Neural progenitor cell (in vitro differentiated cells): ENCODE data around the gene ADCY2. TPM values are rescaled to one million over a fixed set of nuclear protein-coding genes. Genes with fewer than 3 reads are reported as not detected.
A peak's percentile ranks its signal among the peaks of the same experiment; 100 is the strongest.

ENCODE experiments used
- DNase-seq: peaks from one replicate; pipeline ENCODE4 v3.0.0-alpha.2; 2016; ENCODE audit warnings: low spot score
- H2AFZ ChIP-seq: fragments of 200-600 bp; sonication (generic); replicated peaks from 2 replicates; pipeline ENCODE4 v1.6.1; 2016; ENCODE audit warnings: antibody characterized with exemption
- H3F3A ChIP-seq: fragments of 200-600 bp; sonication (generic); 2 replicates; pipeline ENCODE4 v1.6.1; 2016; ENCODE audit warnings: antibody characterized with exemption, low read depth
- H3K27ac ChIP-seq: fragments of 200-600 bp; sonication (generic); 2 replicates; pipeline ENCODE4 v1.5.1; 2016; ENCODE audit warnings: mild to moderate bottlenecking
- H3K27me3 ChIP-seq: fragments of 200-600 bp; sonication (generic); 2 replicates; pipeline ENCODE4 v1.6.1; 2016; ENCODE audit warnings: mild to moderate bottlenecking, moderate library complexity
- H3K36me3 ChIP-seq: fragments of 200-600 bp; sonication (generic); 2 replicates; pipeline ENCODE4 v1.5.1; 2016
- H3K4me1 ChIP-seq: fragments of 200-600 bp; sonication (generic); 2 replicates; pipeline ENCODE4 v1.6.1; 2016; ENCODE audit warnings: mixed run types
- H3K4me2 ChIP-seq: fragments of 200-600 bp; sonication (generic); 2 replicates; pipeline ENCODE4 v1.6.1; 2016
- H3K4me3 ChIP-seq: fragments of 200-600 bp; sonication (generic); 2 replicates; pipeline ENCODE4 v1.5.1; 2016
- H3K79me2 ChIP-seq: fragments of 200-600 bp; sonication (generic); 2 replicates; pipeline ENCODE4 v1.6.1; 2016; ENCODE audit warnings: low read depth
- H3K9ac ChIP-seq: fragments of 200-600 bp; sonication (generic); 2 replicates; pipeline ENCODE4 v1.6.1; 2016
- H3K9me3 ChIP-seq: fragments of 200-600 bp; sonication (generic); 2 replicates; pipeline ENCODE4 v1.5.1; 2016; ENCODE audit warnings: low read depth
- H4K20me1 ChIP-seq: fragments of 200-600 bp; sonication (generic); 2 replicates; pipeline ENCODE4 v1.6.1; 2016; ENCODE audit warnings: low read depth
- H3K27ac Mint-ChIP-seq: 3 replicates; pipeline ENCODE4 v1.8.0; 2021; ENCODE audit warnings: mixed read lengths
- H3K27me3 Mint-ChIP-seq: 2 replicates; pipeline ENCODE4 v1.8.0; 2022; ENCODE audit warnings: low read depth, mild to moderate bottlenecking, inconsistent platforms, moderate library complexity, mixed read lengths; ENCODE audit not compliant: insufficient read depth
- H3K36me3 Mint-ChIP-seq: 3 replicates; pipeline ENCODE4 v1.8.0; 2021; ENCODE audit warnings: mixed read lengths
- H3K4me1 Mint-ChIP-seq: 3 replicates; pipeline ENCODE4 v1.8.0; 2021; ENCODE audit warnings: mixed read lengths
- H3K4me3 Mint-ChIP-seq: 3 replicates; pipeline ENCODE4 v1.8.0; 2021; ENCODE audit warnings: mild to moderate bottlenecking, moderate library complexity, mixed read lengths
- H3K9me3 Mint-ChIP-seq: 3 replicates; pipeline ENCODE4 v1.8.0; 2020; ENCODE audit warnings: mixed read lengths
- EZH2 ChIP-seq: fragments of 200-600 bp; sonication (generic); IDR thresholded peaks from 2 replicates; pipeline ENCODE4 v1.6.1; 2017; ENCODE audit warnings: antibody characterized with exemption, mild to moderate bottlenecking, moderate library complexity
- EZH2phosphoT487 ChIP-seq: fragments of 200-600 bp; sonication (generic); IDR thresholded peaks from 2 replicates; pipeline ENCODE4 v1.6.1; 2017; ENCODE audit warnings: antibody characterized with exemption
- total RNA-seq: library from RNA; depleted of rRNA; stranded (reverse); fragments of >200 nt; gene quantifications from 2 replicates; pipeline ENCODE4 v1.2.3, GENCODE V29; 2015; ENCODE audit warnings: low replicate concordance
- TF ChIP-seq, protein P1 (sequence below): fragments of 200-600 bp; sonication (generic); IDR thresholded peaks from 2 replicates; pipeline ENCODE4 v1.5.1; 2017; ENCODE audit warnings: antibody characterized with exemption, mild to moderate bottlenecking

The ADCY2 gene
- total RNA-seq, 1 donor from 2014 or later = 1.2 TPM

DNA sequence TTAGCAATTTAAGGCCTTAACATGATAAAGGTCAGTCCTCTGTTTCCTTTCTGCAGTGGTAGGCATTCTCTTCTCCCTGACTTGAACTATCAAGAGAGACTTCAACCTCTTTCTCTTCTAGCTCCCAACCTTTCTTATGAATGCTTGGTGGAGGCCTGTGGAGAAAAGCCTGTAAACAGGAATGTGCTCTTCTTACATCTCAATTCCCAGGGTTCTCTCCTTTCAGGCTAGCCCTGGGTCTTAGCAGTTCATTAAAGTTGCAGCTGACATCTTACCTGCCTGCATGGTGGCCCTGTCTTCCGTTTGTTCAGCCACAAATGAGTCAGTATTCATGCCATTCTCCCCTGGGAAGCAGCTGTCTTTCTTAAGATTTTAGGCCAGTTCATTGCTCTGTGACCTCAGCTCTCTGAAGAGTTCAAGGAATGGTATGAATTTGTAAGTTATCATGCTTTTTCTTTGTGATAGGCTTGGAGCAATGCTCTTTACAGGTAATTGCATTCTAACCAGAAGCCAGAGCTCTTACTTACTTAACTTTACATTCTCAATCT, 77.8 kb downstream of the ADCY2 start:
- Histone ChIP-seq H3K36me3 (peaks cover 12% of the 10 kb centered on the region), H3K4me1 (peaks cover 14% of the 10 kb centered on the region), H3K79me2 (no peaks in the 10 kb centered on the region), H3K4me2 (peak overlapping the region; percentile 5), H3K27ac (peak overlapping the region; percentile 55), H2AFZ (peak overlapping the region; percentile 29), H3K9ac (no peak overlapping the region), H4K20me1 (no peaks in the 10 kb centered on the region), H3K9me3 (peaks cover 7% of the 10 kb centered on the region), H3F3A (peaks cover 12% of the 10 kb centered on the region), H3K4me3 (no peak overlapping the region), H3K27me3 (no peaks in the 10 kb centered on the region)
- H3K9me3 Mint-ChIP-seq = peaks cover 16% of the 10 kb centered on the region
- DNase-seq = peak; percentile 30
- no peak for TF ChIP-seq EZH2
- TF ChIP-seq EZH2phosphoT487 = no peak
- TF ChIP-seq, protein P1, sequence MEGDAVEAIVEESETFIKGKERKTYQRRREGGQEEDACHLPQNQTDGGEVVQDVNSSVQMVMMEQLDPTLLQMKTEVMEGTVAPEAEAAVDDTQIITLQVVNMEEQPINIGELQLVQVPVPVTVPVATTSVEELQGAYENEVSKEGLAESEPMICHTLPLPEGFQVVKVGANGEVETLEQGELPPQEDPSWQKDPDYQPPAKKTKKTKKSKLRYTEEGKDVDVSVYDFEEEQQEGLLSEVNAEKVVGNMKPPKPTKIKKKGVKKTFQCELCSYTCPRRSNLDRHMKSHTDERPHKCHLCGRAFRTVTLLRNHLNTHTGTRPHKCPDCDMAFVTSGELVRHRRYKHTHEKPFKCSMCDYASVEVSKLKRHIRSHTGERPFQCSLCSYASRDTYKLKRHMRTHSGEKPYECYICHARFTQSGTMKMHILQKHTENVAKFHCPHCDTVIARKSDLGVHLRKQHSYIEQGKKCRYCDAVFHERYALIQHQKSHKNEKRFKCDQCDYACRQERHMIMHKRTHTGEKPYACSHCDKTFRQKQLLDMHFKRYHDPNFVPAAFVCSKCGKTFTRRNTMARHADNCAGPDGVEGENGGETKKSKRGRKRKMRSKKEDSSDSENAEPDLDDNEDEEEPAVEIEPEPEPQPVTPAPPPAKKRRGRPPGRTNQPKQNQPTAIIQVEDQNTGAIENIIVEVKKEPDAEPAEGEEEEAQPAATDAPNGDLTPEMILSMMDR = no peak
- H3K27me3 Mint-ChIP-seq = no peaks in the 10 kb centered on the region
- no peak overlapping the region for H3K4me3 Mint-ChIP-seq
- peaks cover 3% of the 10 kb centered on the region for H3K4me1 Mint-ChIP-seq
- H3K27ac Mint-ChIP-seq = no peak overlapping the region
- peaks cover 6% of the 10 kb centered on the region for H3K36me3 Mint-ChIP-seq

DNA sequence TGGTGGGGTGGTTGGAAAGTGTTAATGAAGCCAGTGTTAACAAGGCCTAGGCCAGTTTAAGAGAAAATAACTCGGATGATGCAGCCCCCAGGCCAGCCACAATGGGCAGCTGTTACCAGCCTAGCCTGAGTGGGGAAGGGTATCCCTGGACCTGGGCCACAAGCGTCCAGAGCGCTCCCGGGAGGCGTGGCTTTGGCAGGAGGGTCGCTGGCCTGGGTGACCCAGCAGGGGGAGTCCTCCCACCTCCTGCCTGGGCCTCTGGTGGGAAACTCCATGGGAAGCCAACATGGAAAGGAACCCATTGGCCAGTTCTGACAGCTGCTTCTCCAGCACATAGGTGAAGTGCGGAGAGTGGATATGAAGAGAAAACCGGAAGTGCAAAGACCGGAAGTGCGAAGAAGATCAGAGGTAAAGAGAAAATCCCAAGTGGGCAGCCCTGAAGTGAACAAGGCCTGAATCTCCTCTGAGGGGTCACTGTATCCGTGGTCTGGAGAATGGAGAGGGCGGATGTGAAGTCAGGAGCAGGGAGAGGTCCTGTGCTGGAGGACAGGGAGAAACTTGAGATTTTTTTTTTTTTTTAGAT, 79.0 kb downstream of the ADCY2 start:
- Mint-ChIP-seq H3K36me3 (peaks cover 6% of the 10 kb centered on the region), H3K4me3 (no peak overlapping the region), H3K4me1 (peaks cover 3% of the 10 kb centered on the region), H3K9me3 (peaks cover 15% of the 10 kb centered on the region), H3K27me3 (no peaks in the 10 kb centered on the region), H3K27ac (no peak overlapping the region)
- Histone ChIP-seq H3K36me3 (peaks cover 12% of the 10 kb centered on the region), H3K9me3 (peaks cover 7% of the 10 kb centered on the region), H3F3A (peaks cover 12% of the 10 kb centered on the region), H3K4me2 (no peak overlapping the region), H3K79me2 (no peaks in the 10 kb centered on the region), H3K4me1 (peaks cover 14% of the 10 kb centered on the region), H4K20me1 (no peaks in the 10 kb centered on the region), H3K27me3 (no peaks in the 10 kb centered on the region), H3K27ac (no peak overlapping the region), H3K9ac (no peak overlapping the region), H2AFZ (no peak overlapping the region), H3K4me3 (no peak overlapping the region)
- no peak for DNase-seq
- TF ChIP-seq, protein P1 = no peak
- TF ChIP-seq EZH2phosphoT487 (no peak), EZH2 (no peak)

DNA sequence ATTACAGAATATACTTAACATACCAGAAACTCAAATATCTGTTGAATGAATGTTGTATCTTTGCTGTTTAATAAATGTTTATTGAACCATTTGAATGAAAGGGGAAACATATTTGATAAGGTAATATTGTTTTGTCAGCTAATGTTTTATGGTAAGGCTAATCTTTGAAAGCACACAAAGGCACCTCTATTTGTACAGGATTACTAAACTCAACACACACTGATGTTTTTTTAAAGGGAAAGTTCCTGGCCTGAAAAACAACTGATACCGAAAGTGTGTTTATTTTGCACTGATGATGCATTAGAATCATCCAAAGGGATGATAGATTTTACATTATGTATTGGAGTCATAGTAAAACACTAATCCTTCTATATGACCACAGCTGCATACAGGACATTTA, 82.5 kb downstream of the ADCY2 start:
- no peak for DNase-seq
- Histone ChIP-seq H4K20me1 (no peaks in the 10 kb centered on the region), H3K4me1 (peaks cover 9% of the 10 kb centered on the region), H3K4me2 (no peak overlapping the region), H3K9me3 (no peaks in the 10 kb centered on the region), H2AFZ (no peak overlapping the region), H3F3A (peaks cover 8% of the 10 kb centered on the region), H3K4me3 (no peak overlapping the region), H3K79me2 (no peaks in the 10 kb centered on the region), H3K27ac (no peak overlapping the region), H3K36me3 (no peaks in the 10 kb centered on the region), H3K27me3 (no peaks in the 10 kb centered on the region), H3K9ac (no peak overlapping the region)
- TF ChIP-seq, protein P1 = no peak
- no peak for TF ChIP-seq EZH2phosphoT487
- H3K4me3 Mint-ChIP-seq = no peak overlapping the region
- no peak overlapping the region for H3K27ac Mint-ChIP-seq
- H3K4me1 Mint-ChIP-seq = peaks cover 3% of the 10 kb centered on the region
- no peaks in the 10 kb centered on the region for H3K36me3 Mint-ChIP-seq
- H3K27me3 Mint-ChIP-seq = no peaks in the 10 kb centered on the region
- peaks cover 2% of the 10 kb centered on the region for H3K9me3 Mint-ChIP-seq
